HG03575 (cell line): ENCODE data around the gene BEST4.
A peak's percentile ranks its signal among the peaks of the same experiment; 100 is the strongest.
"Not testable (repeated sequence)": the region's sequence is repeated elsewhere in the genome, so short reads cannot be mapped to it uniquely, and the experiment has no call there.

ENCODE experiments used
- ATAC-seq: cut with Tn5 transposase; IDR thresholded peaks from one replicate; pipeline ENCODE4 v1.9.1; 2021; ENCODE audit not compliant: unreplicated experiment, insufficient number of reproducible peaks, low FRiP score; ENCODE audit errors: extremely low read depth

The BEST4 gene

DNA sequence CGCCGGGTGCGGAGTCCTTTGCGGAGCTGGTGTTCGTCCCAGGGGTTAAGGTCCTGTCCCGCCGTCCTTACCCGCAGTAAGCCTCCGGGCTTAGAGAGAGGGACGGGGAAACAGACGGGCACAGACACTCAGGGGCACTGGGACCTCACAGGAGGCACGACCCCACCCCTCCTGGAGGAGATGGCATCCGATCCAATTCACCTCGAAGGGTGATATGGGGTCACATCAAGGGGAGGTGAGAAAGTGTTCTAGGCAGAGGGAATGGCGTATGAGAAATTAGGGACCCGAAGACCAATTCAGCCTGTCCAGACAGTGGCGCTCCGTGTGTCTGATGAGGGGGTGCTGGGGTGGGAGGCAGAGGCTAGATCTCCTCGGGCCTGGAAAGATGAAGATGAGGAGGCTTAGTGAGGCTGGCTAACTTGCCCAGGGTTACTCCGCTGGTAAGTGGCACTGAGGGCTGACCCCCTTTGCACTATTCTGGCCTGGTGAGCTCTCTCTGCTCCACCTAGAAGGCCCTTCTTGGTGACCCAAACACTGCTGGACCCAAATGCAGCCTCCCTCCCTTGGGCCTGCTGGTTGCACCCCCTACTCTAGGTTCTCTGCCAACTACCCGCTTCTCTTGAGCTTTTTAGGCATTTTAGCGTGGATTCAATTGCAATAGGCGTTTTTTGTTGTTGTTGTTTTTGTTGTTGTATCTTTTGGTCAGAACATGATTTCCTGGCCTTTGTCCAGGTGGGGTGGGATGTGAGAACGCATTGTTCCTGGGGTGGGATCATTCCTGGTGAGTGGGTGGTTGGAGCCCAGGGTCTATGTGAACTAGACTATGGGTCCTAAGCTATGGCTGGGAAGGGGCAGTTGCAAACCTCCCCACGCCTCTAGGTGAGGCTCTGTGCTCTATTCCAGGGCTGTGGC, 32.6 kb upstream of the BEST4 start:
- ATAC-seq: no peak

DNA sequence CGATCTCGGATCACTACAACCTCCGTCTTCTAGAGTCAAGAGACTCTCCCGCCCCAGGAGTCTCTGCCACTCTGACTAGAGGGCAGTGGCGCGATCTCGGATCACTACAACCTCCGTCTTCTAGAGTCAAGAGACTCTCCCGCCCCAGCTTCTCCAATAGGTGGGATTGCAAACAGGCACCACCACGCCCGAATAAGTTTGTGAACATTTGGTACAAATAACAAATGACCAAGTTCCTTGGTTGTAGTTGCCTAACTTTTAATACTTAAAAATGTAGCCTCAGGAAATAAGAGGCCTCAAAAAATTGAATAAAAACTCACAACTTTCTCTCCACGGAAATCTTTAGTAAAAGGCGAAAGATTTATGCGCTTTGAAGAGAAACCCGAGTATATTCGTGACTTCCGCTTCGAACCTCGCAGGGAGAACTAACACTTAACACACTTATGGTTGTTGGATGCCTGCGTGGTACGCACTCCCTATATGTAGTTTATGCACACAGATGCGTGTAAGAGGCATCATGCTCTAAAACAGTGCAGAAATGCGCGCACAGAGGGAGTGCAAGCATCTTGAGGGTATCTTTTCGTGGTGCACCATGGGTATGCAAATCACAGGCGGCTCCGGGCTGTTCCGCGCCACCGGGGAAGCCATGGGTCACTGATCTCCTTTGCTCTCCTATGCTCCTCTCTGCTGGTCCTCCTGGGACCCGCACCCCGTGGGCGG, 31.8 kb upstream of the BEST4 start:
- ATAC-seq: peak; percentile 36

DNA sequence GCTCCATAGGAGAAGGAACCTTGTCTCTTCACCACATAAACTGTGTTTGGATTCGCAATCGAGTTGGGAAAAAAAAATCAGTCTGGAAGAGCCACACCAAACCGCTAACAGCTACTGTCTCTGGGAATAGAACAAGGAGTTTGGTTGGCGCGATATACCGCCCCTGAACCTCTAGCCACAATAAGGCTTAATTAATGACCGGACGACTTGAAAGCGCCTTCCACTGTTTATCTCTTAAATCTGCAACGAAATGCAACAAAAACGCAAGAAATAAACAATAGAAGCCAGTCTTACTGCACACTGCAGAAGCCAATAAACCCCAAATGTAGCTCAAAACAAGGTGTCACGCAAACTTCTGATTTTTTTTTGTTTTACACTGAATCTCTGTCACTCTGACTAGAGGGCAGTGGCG, 31.2 kb upstream of the BEST4 start:
- peak; percentile 25 for ATAC-seq

- ATAC-seq: no peak
Observed at GRCh38 chr1:44817771-44818495, 30.0 kb upstream of the BEST4 start.

GRCh38 chr1:44817307-44817706, 29.3 kb upstream of the BEST4 start:
- ATAC-seq: no peak

- not testable (repeated sequence) for ATAC-seq
Observed at GRCh38 chr1:44815926-44816325, 28.0 kb upstream of the BEST4 start.

DNA sequence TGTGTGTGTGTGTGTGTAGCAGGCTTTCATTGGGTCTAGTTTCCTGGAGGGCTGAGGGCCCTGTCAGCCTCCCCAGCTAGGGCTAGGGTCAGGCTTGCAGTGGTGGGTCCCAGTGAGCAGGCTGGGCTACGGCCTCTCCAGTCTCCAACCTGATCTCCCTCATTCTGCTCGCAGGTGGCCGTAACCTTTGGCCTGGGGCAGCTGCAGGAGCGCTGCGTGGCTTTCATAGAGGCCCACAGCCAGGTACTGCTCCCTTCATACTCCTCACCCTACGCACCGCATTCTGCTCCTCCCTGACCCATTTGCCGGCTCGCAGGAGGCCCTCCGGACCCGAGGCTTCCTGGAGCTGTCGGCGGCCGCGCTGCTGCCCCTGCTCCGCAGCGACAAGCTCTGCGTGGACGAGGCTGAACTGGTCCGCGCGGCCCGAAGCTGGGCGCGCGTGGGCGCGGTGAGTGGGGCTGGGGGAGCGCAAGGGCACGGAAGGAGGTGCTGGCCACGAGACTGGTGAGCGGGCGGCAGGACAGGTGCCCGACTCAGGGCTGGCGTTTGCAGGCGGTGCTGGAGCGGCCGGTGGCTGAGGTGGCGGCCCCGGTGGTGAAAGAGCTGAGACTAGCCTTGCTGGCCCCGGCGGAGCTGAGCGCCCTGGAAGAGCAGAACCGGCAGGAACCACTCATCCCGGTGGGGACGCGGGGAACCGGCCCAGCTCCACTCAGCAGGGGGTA, 25.0 kb upstream of the BEST4 start:
- ATAC-seq: no peak

GRCh38 chr1:44811234-44811633, 23.3 kb upstream of the BEST4 start:
- ATAC-seq: no peak

- ATAC-seq: not testable (repeated sequence)
Observed at GRCh38 chr1:44810762-44811105, 22.8 kb upstream of the BEST4 start.

DNA sequence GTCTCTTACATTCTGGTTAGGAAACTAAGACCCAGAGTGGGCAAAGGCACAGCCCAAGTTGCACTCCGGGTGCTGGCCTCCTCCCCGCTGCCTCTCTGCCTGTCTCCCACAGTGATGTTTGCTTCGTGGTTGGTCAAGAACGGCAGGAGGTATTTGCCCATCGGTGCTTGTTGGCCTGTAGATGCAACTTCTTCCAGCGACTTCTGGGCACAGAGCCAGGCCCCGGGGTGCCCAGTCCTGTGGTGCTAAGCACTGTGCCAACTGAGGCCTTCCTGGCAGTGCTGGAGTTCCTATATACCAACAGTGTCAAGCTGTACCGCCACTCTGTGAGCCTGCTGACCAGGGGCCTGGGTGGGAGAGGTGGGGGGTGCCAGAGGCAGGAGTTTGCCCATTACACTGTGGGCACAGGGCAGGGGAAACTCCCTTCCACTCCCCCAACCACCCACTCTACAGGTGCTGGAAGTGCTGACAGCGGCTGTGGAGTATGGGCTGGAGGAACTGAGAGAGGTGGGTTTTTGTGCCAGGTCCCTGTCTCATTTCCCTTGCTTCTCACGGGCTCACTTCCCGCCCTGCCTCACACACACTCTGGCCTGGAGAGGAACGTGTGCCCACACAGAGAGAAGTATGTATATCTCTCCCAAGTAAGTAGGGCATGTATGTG, 22.3 kb upstream of the BEST4 start:
- no peak for ATAC-seq

GRCh38 chr1:44808938-44809917, 21.3 kb upstream of the BEST4 start:
- ATAC-seq: peak; percentile 22

DNA sequence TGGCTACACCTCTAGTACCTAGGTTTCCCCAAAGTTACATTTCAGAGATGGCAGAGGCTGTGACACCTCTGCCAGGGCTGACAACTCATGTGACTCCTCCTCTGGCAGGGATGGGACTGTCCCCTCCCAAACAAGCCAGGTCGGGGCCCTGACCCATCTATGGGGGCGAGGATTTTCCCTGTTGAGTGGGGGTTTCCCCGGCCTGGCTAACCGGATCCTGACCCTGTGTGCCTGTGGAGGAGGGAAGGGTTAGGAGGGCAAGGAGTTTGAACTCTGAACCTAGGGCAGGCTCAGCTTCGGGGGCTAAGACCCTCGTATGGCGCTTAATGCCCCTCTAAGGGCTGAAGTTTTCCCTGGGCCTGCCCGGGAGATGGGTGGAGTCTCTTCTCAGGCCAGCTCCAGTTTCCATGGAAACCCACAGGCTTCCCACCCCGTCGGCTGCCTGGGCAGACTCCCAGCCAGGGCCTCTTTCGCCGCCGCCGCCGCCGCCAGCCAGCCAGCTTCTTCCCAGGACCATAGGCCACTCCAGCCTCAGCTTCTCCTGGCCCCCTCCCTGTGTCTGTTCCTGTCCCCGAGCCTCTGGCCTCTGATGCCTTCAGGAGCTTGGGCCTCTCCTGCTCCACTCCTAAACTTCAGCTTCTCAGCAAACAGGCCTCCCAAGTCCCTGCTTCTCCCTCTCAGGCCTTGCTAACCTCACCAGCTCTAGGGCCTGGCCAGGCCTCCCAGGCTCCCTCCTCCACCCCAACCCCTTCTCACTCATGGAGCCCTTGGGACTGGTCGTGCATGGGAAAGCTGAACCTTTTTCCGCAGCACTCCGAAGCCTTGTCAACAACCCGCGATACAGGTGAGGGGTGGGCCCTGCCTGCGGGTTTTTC, 20.3 kb upstream of the BEST4 start, which contains the start of gene BTBD19:
Gene BTBD19, plus strand, starts transcription at position 461 of the 875 bp plus-strand sequence. Its CDS starts 298 bp downstream, at position 759.
- no peak for ATAC-seq

DNA sequence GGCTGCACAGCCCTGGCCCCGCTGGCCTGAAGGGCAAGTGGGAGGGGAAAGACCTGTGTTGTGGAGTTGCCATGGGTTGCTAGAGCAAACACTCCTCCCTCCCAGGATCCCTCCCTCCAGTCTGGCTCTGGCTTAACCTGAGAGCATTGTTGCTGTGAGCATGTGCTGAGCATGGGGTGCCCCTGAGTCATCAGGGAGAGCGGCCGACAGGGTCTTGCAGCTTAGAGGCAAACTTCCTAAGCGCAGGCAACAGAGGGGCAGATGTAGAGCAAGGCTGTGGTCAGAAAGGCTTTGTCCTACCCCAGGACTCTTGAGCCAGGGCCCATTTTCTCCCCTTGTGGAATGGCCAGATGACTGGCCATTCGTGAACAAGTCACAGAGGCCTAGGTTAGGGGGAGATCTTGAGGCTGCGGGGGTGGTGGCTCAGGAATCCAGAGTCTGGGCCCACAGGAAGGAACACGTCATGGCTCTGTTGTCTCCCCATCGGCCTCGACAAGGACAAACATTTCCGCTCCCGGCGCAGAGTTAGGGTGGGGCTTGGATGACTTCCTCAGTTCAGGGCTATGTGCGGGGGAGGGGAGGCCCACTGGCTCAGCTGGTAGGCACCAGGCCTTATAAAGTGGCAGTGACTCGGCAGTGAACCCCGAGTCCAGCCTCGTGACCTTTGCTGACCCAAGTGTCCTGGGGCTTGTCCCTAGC, 19.5 kb upstream of the BEST4 start:
- no peak for ATAC-seq

GRCh38 chr1:44806704-44807363, 18.9 kb upstream of the BEST4 start, which contains the start of gene DYNLT4:
Gene DYNLT4 (minus strand): TSS chr1:44807351. CDS start chr1:44806668, 683 bp downstream.
- ATAC-seq: no peak

DNA sequence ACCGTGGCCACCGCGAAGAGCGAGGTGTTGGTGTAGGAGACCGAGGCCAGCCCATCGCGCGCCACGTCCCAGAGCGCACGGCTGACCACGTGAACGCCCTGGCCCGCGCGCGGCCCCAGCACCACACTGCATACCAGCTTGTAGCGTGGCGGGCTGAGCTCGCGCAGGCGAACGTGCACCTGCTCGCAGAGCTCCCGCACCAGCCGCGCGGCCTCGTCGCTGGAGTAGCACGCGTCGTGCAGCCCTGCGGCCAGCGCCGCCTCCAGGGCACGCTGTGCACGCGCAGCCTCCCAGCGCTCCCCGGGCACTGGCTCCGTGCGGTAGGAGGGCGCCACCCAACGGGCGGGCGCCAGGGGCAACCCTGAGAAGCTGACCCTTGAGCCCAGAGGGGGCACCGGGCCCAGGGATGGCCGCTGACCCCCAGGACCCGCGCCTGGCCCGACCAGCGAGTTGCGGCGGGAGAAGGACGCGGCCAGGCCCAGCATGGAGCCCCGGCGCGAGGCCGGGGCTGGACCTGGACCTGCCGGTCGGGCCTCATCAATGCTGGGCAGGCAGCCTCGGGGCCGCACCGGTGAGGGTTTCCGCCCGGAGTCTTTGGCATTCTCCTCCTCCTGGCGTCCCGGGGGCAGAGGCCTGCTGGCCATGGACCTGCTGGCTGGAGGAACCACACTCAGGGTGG, 18.2 kb upstream of the BEST4 start:
- no peak for ATAC-seq
